HepG2 (cell line): ENCODE data around the gene TNNI2. TPM values are rescaled to one million over a fixed set of nuclear protein-coding genes. Genes with fewer than 3 reads are reported as not detected.

Experiments
- ATAC-seq: fragments of 200-7000 bp; cut with Tn5 transposase; 3 replicates; pipeline ENCODE4 v1.9.1; 2020; ENCODE audit warnings: mild to moderate bottlenecking, moderate library complexity
- BruUV-seq: library from RNA; stranded (reverse); fragments of 400-500 nt; replicated peaks from 2 replicates; lab custom pipeline; 2021; lab: Mats Ljungman, UMichigan
- CTCF ChIA-PET: fragments of 300-600 bp; formaldehyde crosslinking; extraction: SDS; loops from one replicate; lab custom pipeline; 2021; ENCODE audit warnings: low total read pairs, inconsistent platforms, low intra/inter-chr PET ratio; lab: Yijun Ruan, JAX
- POLR2A ChIA-PET: fragments of 350-600 bp; sonication (Branson Sonifier 250); formaldehyde crosslinking; loops from one replicate; lab custom pipeline; 2020; ENCODE audit warnings: antibody characterized with exemption, inconsistent platforms; lab: Yijun Ruan, JAX
- DNase-seq: peaks from one replicate; pipeline ENCODE4 v3.0.0-alpha.2; 2015; ENCODE audit warnings: low spot score
- FAIRE-seq: peaks from 3 replicates; lab custom pipeline; 2011; peaks lifted over from hg19 to GRCh38; lab: Jason Lieb, UNC
- H2AFZ ChIP-seq: one replicate; pipeline ENCODE4 v1.6.1; 2011; ENCODE audit warnings: low read length, inconsistent platforms
- H3K27ac ChIP-seq: fragments of 300-600 bp; 3 replicates; pipeline ENCODE4 v1.8.0; 2011; ENCODE audit warnings: mixed run types, mild to moderate bottlenecking, mixed read lengths, low read length, inconsistent platforms; ENCODE audit not compliant: insufficient read depth; ENCODE audit errors: extremely low read length
- H3K27me3 ChIP-seq, 2 experiments: fragments of 200-600 bp in 1 of 2; 2 replicates in 1 of 2; 3 replicates in 1 of 2; pipeline versions ENCODE4 v1.6.0 to v1.8.0; 2011; ENCODE audit warnings: low read length in 2 of 2, mild to moderate bottlenecking in 2 of 2, moderate library complexity in 2 of 2, inconsistent platforms in 1 of 2; ENCODE audit not compliant: insufficient read depth in 2 of 2, control insufficient read depth in 1 of 2
- H3K36me3 ChIP-seq, 2 experiments: fragments of 200-600 bp in 1 of 2; replicated peaks in 1 of 2; 2 replicates in 1 of 2; 3 replicates in 1 of 2; pipeline versions ENCODE4 v1.5.1 to v1.8.0; 2011; ENCODE audit warnings: low read length in 2 of 2, inconsistent platforms in 1 of 2; ENCODE audit not compliant: insufficient read depth in 2 of 2, control insufficient read depth in 1 of 2
- H3K4me1 ChIP-seq: 2 replicates; pipeline ENCODE4 v1.5.1; 2012; ENCODE audit warnings: low read length, inconsistent platforms; ENCODE audit not compliant: insufficient read depth
- H3K4me2 ChIP-seq: 2 replicates; pipeline ENCODE4 v1.6.0; 2011; ENCODE audit warnings: low read depth, low read length, inconsistent platforms
- H3K4me3 ChIP-seq, 3 experiments: fragments of 200-600 bp in 1 of 3; sonication (generic), shearing (Covaris generic) in 1 of 3; replicated peaks in 1 of 3; 2 replicates each; pipeline ENCODE4 v1.5.1; 2011 to 2016; ENCODE audit warnings: low read length in 3 of 3, inconsistent platforms in 2 of 3, low read depth in 2 of 3, mild to moderate bottlenecking in 2 of 3, control low read depth in 1 of 3, mixed read lengths in 1 of 3; ENCODE audit not compliant: insufficient read depth in 1 of 3
- H3K79me2 ChIP-seq: one replicate; pipeline ENCODE4 v1.6.1; 2011; ENCODE audit warnings: low read length, inconsistent platforms; ENCODE audit not compliant: insufficient read depth
- H3K9ac ChIP-seq: 2 replicates; pipeline ENCODE4 v1.6.0; 2011; ENCODE audit warnings: mild to moderate bottlenecking, low read depth, low read length, inconsistent platforms; ENCODE audit not compliant: insufficient read depth
- H3K9me3 ChIP-seq: 2 replicates; pipeline ENCODE4 v1.5.1; 2012; ENCODE audit warnings: mild to moderate bottlenecking, low read length
- H4K20me1 ChIP-seq: 2 replicates; pipeline ENCODE4 v1.6.0; 2011; ENCODE audit warnings: inconsistent platforms, mild to moderate bottlenecking, low read length, moderate library complexity; ENCODE audit not compliant: insufficient read depth
- AHR ChIP-seq: IDR thresholded peaks from 2 replicates; pipeline ENCODE4 v1.6.1; 2018; ENCODE audit warnings: missing genetic modification reagents, missing compliant biosample characterization
- CENPX ChIP-seq: sonication (generic); formaldehyde crosslinking; IDR thresholded peaks from 2 replicates; pipeline ENCODE4 v1.9.0; 2021; ENCODE audit warnings: mild to moderate bottlenecking, missing genetic modification reagents, moderate library complexity
- IRF1 ChIP-seq: sonication (generic); formaldehyde crosslinking; IDR thresholded peaks from 2 replicates; pipeline ENCODE4 v1.4.0; 2020; ENCODE audit warnings: low read depth, mild to moderate bottlenecking, missing genetic modification reagents
- KLF13 ChIP-seq: sonication (generic); formaldehyde crosslinking; IDR thresholded peaks from 2 replicates; pipeline ENCODE4 v1.4.0; 2020; ENCODE audit warnings: mild to moderate bottlenecking, missing genetic modification reagents
- RARG ChIP-seq: sonication (generic); formaldehyde crosslinking; IDR thresholded peaks from 2 replicates; pipeline ENCODE4 v1.4.0; 2020; ENCODE audit warnings: low read depth, mild to moderate bottlenecking, missing genetic modification reagents
- SMAD9 ChIP-seq: sonication (generic); formaldehyde crosslinking; IDR thresholded peaks from 2 replicates; pipeline ENCODE4 v1.5.1; 2020; ENCODE audit warnings: mild to moderate bottlenecking, missing genetic modification reagents
- SNRNP70 ChIP-seq: fragments of 200-400 bp; formaldehyde crosslinking; IDR thresholded peaks from 2 replicates; pipeline ENCODE4 v1.6.1; 2017; ENCODE audit warnings: mild to moderate bottlenecking, low read depth, low read length, moderate library complexity
- TGIF2 ChIP-seq: IDR thresholded peaks from 2 replicates; pipeline ENCODE4 v1.6.1; 2016; ENCODE audit warnings: control low read depth, missing compliant biosample characterization
- XRCC5 ChIP-seq: fragments of 200-400 bp; formaldehyde crosslinking; optimal IDR thresholded peaks from 2 replicates; pipeline ENCODE3; 2017; ENCODE audit warnings: mild to moderate bottlenecking, low read length
- ZBTB14 ChIP-seq: sonication (generic); formaldehyde crosslinking; IDR thresholded peaks from 2 replicates; pipeline ENCODE4 v1.4.0; 2020; ENCODE audit warnings: missing genetic modification reagents
- ZBTB37 ChIP-seq: sonication (generic); formaldehyde crosslinking; IDR thresholded peaks from 2 replicates; pipeline ENCODE4 v1.4.0; 2020; ENCODE audit warnings: mild to moderate bottlenecking, missing genetic modification reagents
- WGBS: methylation state at CpG from one replicate; pipeline ENCODE4 v1.1.6; 2017; ENCODE audit warnings: low lambda C conversion rate; 5-methylcytosine and 5-hydroxymethylcytosine counted together
- in situ Hi-C: cut with HindIII; loops from 2 replicates; pipeline ENCODE4 v1.10.0; 2017; ENCODE audit warnings: low pct_unique_long_range_greater_than_20kb; ENCODE audit not compliant: extremely low pct_ligation_motif_present
- intact Hi-C: fragments of 100-400 bp; cut with micrococcal nuclease; formaldehyde crosslinking; loops from one replicate; pipeline ENCODE4 v1.10.0; 2022; ENCODE audit not compliant: unreplicated experiment
- polyA plus RNA-seq, 8 experiments: library from polyadenylated mRNA; depleted of rRNA in 3 of 8; stranded (reverse) in 7 of 8; unstranded in 1 of 8; fragments of >200 nt; fragmentation: Illumina TruSeq in 4 of 8; extraction: Trizol in 4 of 8; gene quantifications; 2 replicates each; pipeline versions ENCODE4 v1.2.1 to v1.2.3, GENCODE V29; 2011 to 2016; ENCODE audit warnings: low read depth in 4 of 8, missing spikeins in 1 of 8, mixed read lengths in 1 of 8; ENCODE audit not compliant: insufficient read depth in 1 of 8
- total RNA-seq, 5 experiments: library from RNA; depleted of rRNA; stranded (reverse); fragments of >200 nt; fragmentation: Illumina TruSeq; extraction: Trizol; gene quantifications; 2 replicates each; pipeline ENCODE4 v1.2.3, GENCODE V29; 2016; ENCODE audit warnings: low read depth in 1 of 5

TNNI2 gene
- total and polyA plus RNA-seq, 2 of the 13 experiments (the other 11 are each of a cell fraction or from before 2014, with no cell fraction given) = 7.2 to 12.0 TPM

- no peaks in the 10 kb centered on the region for H3K9me3 ChIP-seq
- H3K36me3 ChIP-seq = no peaks in the 10 kb centered on the region
- ChIA-PET POLR2A (no interaction called here), CTCF (no interaction called here)
- H3K4me2 ChIP-seq = no peak overlapping the region
- FAIRE-seq (no peak), DNase-seq (no peak), ATAC-seq (no peak; the same call in 2 of the 3 replicates)
- no peak overlapping the region for H3K4me3 ChIP-seq
- no TSS peak for BruUV-seq
- WGBS = 7% methylated on average over 3 of the region's 13 CpGs
- intact Hi-C loops = no loop called here
- H3K4me1 ChIP-seq = no peaks in the 10 kb centered on the region
- in situ Hi-C loops = no loop called here
- H4K20me1 ChIP-seq = no peaks in the 10 kb centered on the region
- peaks cover 20 to 70% of the 10 kb centered on the region in 2 experiments for H3K27me3 ChIP-seq
- no peak overlapping the region for H3K9ac ChIP-seq
- no peaks in the 10 kb centered on the region for H3K79me2 ChIP-seq
- no peak overlapping the region for H2AFZ ChIP-seq
- no peak overlapping the region for H3K27ac ChIP-seq
- TF ChIP-seq CENPX (CRISPR knock-in tag) = no peak
Measured at GRCh38 chr11:1856306-1857005, 17.7 kb downstream of the TNNI2 start.

GRCh38 chr11:1857064-1857463, 18.3 kb downstream of the TNNI2 start:
- H3K27ac ChIP-seq = no peak overlapping the region
- in situ Hi-C loops = no loop called here
- H3K9me3 ChIP-seq = no peaks in the 10 kb centered on the region
- H3K79me2 ChIP-seq = no peaks in the 10 kb centered on the region
- BruUV-seq = no TSS peak
- no peak for DNase-seq
- H3K4me1 ChIP-seq = no peaks in the 10 kb centered on the region
- no peaks in the 10 kb centered on the region for H4K20me1 ChIP-seq
- no peak for ATAC-seq
- no peak overlapping the region for H2AFZ ChIP-seq
- no peak for FAIRE-seq
- POLR2A ChIA-PET = no interaction called here
- TF ChIP-seq TGIF2 (CRISPR knock-in tag) (no peak), KLF13 (CRISPR knock-in tag) (no peak), RARG (CRISPR knock-in tag) (no peak), XRCC5 (no peak), ZBTB37 (CRISPR knock-in tag) (no peak), ZBTB14 (no peak), AHR (CRISPR knock-in tag) (no peak), SMAD9 (CRISPR knock-in tag) (no peak), SNRNP70 (no peak), IRF1 (CRISPR knock-in tag) (no peak)
- intact Hi-C loops = no loop called here
- CTCF ChIA-PET = no interaction called here
- no peaks in the 10 kb centered on the region for H3K36me3 ChIP-seq
- no peak overlapping the region for H3K9ac ChIP-seq
- no peak overlapping the region for H3K4me3 ChIP-seq
- WGBS = 0% methylated on average over 2 of the region's 11 CpGs
- peaks cover 15 to 64% of the 10 kb centered on the region in 2 experiments for H3K27me3 ChIP-seq
- H3K4me2 ChIP-seq = no peak overlapping the region
